Measurements from ENCODE around the gene SPSB2.
"Not testable (repeated sequence)": the region's sequence is repeated elsewhere in the genome, so short reads cannot be mapped to it uniquely, and the experiment has no call there.

The SPSB2 gene

GRCh38 chr12:6869049-6870021 is 3.8 kb downstream of the SPSB2 start:
- DNase-seq = peak; percentile 91

GRCh38 chr12:6868211-6869048 is 4.7 kb downstream of the SPSB2 start:
- peak; percentile 25 for DNase-seq

GRCh38 chr12:6867413-6868210 is 5.5 kb downstream of the SPSB2 start, which contains the start of gene TPI1:
Gene TPI1, plus strand, starts transcription at chr12:6867531. Its CDS starts 36 bp downstream, at chr12:6867567.
- peak; percentile 84 for DNase-seq

GRCh38 chr12:6866920-6867412 is 6.1 kb downstream of the SPSB2 start:
- no peak for DNase-seq

GRCh38 chr12:6866163-6866919 is 6.8 kb downstream of the SPSB2 start:
- no peak for DNase-seq

- not testable (repeated sequence) for DNase-seq
Observed at GRCh38 chr12:6865307-6865706, 7.8 kb downstream of the SPSB2 start.

- no peak for DNase-seq
Observed at GRCh38 chr12:6863586-6864321, 9.3 kb downstream of the SPSB2 start.

- no peak for DNase-seq
Observed at GRCh38 chr12:6863033-6863432, 10.1 kb downstream of the SPSB2 start.

- no peak for DNase-seq
Observed at GRCh38 chr12:6861391-6861790, 11.7 kb downstream of the SPSB2 start.

GRCh38 chr12:6860942-6861341 is 12.2 kb downstream of the SPSB2 start:
- no peak for DNase-seq

- no peak for DNase-seq
Observed at GRCh38 chr12:6860116-6860515, 13.0 kb downstream of the SPSB2 start.

GRCh38 chr12:6858799-6859198 is 14.3 kb downstream of the SPSB2 start:
- no peak for DNase-seq

GRCh38 chr12:6855322-6855721 is 17.8 kb downstream of the SPSB2 start:
- DNase-seq = no peak

- DNase-seq = no peak
Observed at GRCh38 chr12:6854036-6854435, 19.1 kb downstream of the SPSB2 start.

- DNase-seq = no peak
Observed at GRCh38 chr12:6853626-6854025, 19.5 kb downstream of the SPSB2 start.

- DNase-seq = peak; percentile 86
Observed at GRCh38 chr12:6852651-6853354, 20.3 kb downstream of the SPSB2 start.

- peak; percentile 99 for DNase-seq
Observed at GRCh38 chr12:6851921-6852650, 21.0 kb downstream of the SPSB2 start, which contains the start of gene USP5. Gene USP5, plus strand, starts transcription at chr12:6852150. Its CDS starts 30 bp downstream, at chr12:6852180.

- peak; percentile 97 for DNase-seq
Observed at GRCh38 chr12:6851153-6851920, 21.8 kb downstream of the SPSB2 start, which contains the start of gene CDCA3. Gene CDCA3, minus strand, starts transcription at chr12:6851286. Its CDS starts 334 bp downstream, at chr12:6850952.

- no peak for DNase-seq
Observed at GRCh38 chr12:6850796-6851152, 22.3 kb downstream of the SPSB2 start.

All from activated CD4-positive, alpha-beta T cell treated with anti-CD3 and anti-CD28 coated beads for 48 hours (primary cell).